GM10248 (cell line): ENCODE results near the gene TXNRD2.

Experiments
- CTCF ChIA-PET: fragments of 300-600 bp; sonication (Branson Sonifier 250); formaldehyde crosslinking; extraction: SDS; loops from one replicate; lab custom pipeline; 2021; ENCODE audit warnings: antibody characterized with exemption; lab: Yijun Ruan, JAX
- POLR2A ChIA-PET: fragments of 350-650 bp; sonication (Branson Sonifier 250); formaldehyde crosslinking; extraction: SDS; loops from one replicate; lab custom pipeline; 2020; ENCODE audit warnings: antibody characterized with exemption; lab: Yijun Ruan, JAX
- DNase-seq: peaks from one replicate; pipeline ENCODE4 v3.0.0; 2012; ENCODE audit errors: extremely low spot score
- TF ChIP-seq, protein P1 (sequence below): IDR thresholded peaks from 2 replicates; pipeline ENCODE4 v1.5.1; 2012; ENCODE audit warnings: mild to moderate bottlenecking, low read depth; ENCODE audit errors: extremely low read depth, missing control alignments, control extremely low read depth

The TXNRD2 gene

DNA sequence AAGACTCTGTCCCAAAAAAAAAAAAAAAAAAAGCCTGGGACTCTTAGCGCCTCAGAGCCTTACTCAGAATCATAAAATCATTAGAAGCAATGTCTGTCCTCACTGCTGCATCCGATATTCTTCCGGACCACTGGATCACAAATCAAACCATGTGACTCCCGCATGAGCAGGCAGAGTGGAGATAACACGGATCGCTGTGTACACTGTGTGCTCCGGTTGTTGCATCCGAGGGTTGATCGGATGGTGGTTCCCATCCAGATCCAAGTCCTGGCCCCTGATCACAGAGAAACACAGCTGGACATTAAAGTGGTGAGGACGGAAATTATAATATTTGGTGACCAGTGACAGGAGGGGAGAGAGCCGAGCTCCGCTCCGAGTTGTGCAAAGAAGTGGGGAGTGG lies 9.7 kb upstream of the TXNRD2 start:
- no peak for DNase-seq
- POLR2A ChIA-PET, result no interaction called here
- TF ChIP-seq, protein P1, sequence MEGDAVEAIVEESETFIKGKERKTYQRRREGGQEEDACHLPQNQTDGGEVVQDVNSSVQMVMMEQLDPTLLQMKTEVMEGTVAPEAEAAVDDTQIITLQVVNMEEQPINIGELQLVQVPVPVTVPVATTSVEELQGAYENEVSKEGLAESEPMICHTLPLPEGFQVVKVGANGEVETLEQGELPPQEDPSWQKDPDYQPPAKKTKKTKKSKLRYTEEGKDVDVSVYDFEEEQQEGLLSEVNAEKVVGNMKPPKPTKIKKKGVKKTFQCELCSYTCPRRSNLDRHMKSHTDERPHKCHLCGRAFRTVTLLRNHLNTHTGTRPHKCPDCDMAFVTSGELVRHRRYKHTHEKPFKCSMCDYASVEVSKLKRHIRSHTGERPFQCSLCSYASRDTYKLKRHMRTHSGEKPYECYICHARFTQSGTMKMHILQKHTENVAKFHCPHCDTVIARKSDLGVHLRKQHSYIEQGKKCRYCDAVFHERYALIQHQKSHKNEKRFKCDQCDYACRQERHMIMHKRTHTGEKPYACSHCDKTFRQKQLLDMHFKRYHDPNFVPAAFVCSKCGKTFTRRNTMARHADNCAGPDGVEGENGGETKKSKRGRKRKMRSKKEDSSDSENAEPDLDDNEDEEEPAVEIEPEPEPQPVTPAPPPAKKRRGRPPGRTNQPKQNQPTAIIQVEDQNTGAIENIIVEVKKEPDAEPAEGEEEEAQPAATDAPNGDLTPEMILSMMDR, result no peak
- CTCF ChIA-PET, result interaction anchor here (0.9 to 4.8 kb wide), 3 partner anchors 11 to 220 kb away, joined by 3 to 34 read pairs (median 5); no protein-coding TSS in a partner anchor

DNA sequence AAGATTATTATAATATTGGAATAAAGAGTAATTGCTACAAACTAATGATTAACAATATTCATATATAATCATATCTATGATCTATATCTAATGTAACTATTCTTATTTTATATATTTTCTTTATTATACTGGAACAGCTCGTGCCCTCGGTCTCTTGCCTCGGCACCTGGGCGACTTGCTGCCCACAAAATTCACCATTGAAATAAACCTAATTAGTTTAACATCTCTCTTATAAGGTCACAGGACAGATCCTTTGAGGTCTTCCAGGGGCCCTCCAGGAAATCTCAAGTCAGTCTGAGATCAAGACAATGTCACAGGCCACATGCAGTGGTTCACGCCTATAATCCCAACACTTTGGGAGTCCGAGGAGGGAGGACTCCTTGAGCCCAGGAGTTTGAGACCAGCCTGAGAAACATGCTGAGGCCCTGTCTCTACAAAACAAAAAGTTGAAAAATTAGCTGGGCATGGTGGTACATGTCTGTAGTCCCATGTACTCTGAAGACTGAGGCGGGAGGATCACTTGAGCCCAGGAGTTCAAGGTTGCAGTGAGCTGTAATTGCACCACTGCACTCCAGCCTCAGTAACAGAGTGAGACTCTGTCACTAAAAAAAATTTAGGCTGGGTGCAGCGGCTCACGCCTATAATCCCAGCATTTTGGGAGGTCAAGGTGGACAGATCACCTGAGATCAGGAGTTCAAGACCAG lies 6.6 kb upstream of the TXNRD2 start:
- CTCF ChIA-PET, result interaction anchor here (0.7 to 3.6 kb wide), 17 partner anchors 8 to 217 kb away, joined by 3 to 37 read pairs (median 4); no protein-coding TSS in a partner anchor
- no peak for DNase-seq
- TF ChIP-seq, protein P1, result no peak
- POLR2A ChIA-PET, result no interaction called here

DNA sequence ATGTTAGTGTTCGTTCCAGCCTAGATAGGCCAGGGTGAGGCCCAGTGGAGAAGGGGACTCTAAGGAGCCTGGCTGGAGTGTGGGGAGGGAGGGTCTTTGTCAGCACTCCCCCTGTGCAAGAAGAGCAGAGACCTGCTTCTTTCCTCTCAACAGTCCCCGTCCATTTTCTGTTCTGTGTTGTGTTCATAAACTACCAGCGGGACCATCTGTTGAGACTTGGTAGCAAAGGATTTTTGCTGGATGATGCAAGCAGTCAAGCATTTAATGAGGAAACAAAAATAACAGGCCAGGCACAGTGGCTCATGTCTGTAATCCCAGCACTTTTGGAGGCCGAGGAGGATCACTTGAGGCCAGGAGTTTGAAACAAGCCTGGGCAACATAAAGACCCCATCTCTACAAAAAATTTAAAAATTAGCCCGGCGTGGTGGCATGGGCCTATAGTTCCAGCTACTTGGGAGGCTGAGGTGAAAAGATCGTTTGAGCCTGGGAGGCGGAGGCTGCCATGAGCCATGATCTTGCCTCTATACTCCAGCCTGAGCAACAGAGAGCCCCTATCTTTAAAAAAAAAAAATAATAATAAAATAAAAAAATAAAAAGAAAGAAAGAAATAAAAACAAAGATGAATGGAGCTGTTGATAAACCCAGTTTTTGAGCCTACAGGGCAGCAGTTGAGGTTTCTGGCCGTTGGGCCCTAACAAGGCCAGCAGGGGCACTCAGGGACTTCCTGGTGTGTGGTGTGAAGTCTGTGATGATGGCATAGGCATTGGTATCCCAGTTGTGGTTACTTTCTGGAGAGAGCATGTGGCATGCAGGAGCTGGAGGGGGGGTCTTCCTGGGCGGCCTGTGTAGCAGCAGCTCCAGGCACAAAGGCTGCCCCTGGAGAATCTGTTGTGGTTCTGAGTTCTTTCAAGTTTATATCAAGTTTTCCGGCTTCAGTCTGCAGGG lies 1.7 kb upstream of the TXNRD2 start:
- TF ChIP-seq, protein P1, result peak; percentile 10
- POLR2A ChIA-PET, result no interaction called here
- DNase-seq, result peak; percentile 42
- CTCF ChIA-PET, result interaction anchor here (1.0 to 2.0 kb wide), 3 partner anchors 33 to 213 kb away, joined by 4 to 10 read pairs (median 4); no protein-coding TSS in a partner anchor

DNA sequence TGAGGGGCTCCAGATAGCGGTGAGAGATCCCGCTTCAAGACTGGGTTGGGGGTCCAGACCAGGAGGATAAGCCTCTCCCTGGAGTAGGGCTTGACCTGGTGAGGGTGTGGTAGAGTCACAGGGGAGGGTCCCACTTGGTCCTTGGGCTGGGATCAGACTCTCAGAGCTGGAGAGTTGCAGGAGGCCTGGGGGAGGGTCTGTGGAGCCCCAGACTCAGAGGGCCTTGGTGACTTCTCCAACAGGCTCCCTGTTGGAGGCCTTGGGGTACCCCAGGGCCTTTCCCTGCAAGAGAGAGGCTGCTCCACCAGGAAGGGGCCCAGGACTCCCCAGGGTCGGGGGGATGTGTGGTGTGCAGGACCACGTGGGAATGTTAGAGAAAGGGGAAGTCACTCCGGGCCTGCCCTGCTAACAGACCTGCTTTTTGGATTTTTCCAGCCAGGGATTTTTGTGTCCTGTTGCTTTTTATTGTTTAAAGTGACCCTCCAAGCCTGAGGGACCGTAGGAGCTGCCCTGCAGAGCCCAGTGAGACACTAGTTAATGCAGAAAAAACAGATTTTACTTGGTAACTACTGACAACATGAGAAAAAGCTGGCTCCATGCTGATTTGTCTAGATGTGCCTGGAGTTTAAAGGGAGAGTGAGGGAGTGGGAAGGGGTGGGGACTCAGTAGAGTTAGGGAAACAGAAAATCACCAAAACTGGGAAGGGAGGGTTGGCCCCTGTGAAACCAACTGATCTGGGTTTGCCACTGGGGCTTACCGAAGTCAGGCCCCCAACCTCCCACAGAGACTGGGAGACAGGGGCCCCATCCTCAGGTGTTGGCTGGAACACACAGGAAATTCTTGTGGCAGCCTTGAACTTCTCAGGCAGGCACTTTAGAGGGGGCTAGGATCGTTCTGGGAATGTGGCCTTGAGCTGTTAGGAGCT lies 801 bp upstream of the TXNRD2 start:
- ChIA-PET CTCF (interaction anchor here (1.0 to 2.0 kb wide), 3 partner anchors 32 to 212 kb away, joined by 3 to 10 read pairs (median 4); no protein-coding TSS in a partner anchor), POLR2A (no interaction called here)
- peak; percentile 51 for DNase-seq
- TF ChIP-seq, protein P1, result no peak

DNA sequence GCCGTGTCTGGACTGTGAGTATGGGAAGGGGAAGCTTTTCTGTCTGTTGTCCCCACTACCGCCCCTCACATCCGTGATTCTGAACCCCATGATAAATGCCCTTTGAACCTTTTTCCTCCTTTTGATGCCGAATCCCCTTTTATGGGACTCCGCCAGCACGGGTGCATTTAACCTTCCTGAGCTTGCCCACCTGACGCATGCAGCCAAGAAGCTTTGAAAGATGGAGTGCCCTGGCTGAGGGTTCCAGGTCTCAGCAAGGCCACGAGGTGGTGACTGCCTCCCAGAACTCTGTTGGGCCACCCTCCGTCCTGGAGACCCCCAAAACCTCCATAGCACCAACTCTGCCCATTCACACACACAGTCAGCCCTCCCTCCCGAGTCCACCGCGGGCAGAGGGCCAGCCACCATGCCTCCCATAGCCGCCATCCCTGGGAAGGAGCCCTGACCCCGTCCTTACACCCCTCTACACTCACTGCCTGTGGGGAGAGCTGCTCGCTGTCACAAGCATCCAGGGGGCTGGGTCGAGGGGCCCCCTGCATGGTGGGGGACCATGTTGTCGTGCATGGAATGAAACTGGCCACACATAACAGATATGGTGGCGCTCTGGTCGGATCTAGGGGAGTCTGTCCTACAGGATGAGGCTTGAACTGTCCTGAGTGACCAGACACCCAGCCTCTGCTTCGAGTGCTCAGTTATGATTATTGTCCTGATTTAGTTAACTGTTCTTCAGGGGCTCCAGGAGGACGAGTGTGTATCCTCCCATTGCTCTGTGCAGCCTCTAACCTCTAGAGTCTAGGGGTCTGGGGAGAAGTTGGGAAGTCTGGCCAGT lies 868 bp downstream of the TXNRD2 start:
- DNase-seq, result no peak
- CTCF ChIA-PET, result interaction anchor here (1.4 kb wide), 2 partner anchors 13 to 71 kb away, joined by 3 to 4 read pairs; no protein-coding TSS in a partner anchor

More for the DNA sequence above, 868 bp downstream of the TXNRD2 start:
- TF ChIP-seq, protein P1, result no peak
- POLR2A ChIA-PET, result no interaction called here
